Measurements from ENCODE around the gene RYK. TPM values are rescaled to one million over a fixed set of nuclear protein-coding genes. Genes with fewer than 3 reads are reported as not detected.

RYK gene
- polyA plus RNA-seq, 1 donor (not counting 4 experiments of a cell fraction or from before 2014, with no cell fraction given), result 82.1 TPM

GRCh38 chr3:134239538-134239937, 11.1 kb downstream of the RYK start:
- H4K20me1 ChIP-seq (ENCODE audit: control insufficient read depth, extremely low read depth, insufficient read depth, low read length), result peaks cover 8% of the 10 kb centered on the region
- H3K36me3 ChIP-seq (ENCODE audit: control insufficient read depth in 2 of 2, extremely low read depth in 1 of 2, insufficient read depth in 2 of 2, low read length in 2 of 2), result peaks cover 0 to 2% of the 10 kb centered on the region in 2 experiments
- no peak overlapping the region for H3K4me3 ChIP-seq (ENCODE audit: control insufficient read depth in 2 of 3, extremely low read depth in 1 of 3, insufficient read depth in 2 of 3, low read depth in 1 of 3, low read length in 3 of 3)
- peaks cover 93% of the 10 kb centered on the region for H3K79me2 ChIP-seq (ENCODE audit: control insufficient read depth, insufficient read depth, low read length)
- H2AFZ ChIP-seq (ENCODE audit: control insufficient read depth, low read length), result no peak overlapping the region
- FAIRE-seq, result no peak
- TF ChIP-seq EZH2 (IDR thresholded peaks at IDR 0.05; ENCODE audit: low read length), result no peak
- TF ChIP-seq CTCF (optimal IDR thresholded peaks at IDR 0.05 in 1 of 3, IDR thresholded peaks at IDR 0.05 in 1 of 3, conservative IDR thresholded peaks at IDR 0.05 in 1 of 3; ENCODE audit: extremely low read depth in 1 of 3, insufficient read depth in 2 of 3, low read length in 3 of 3), result no peak
- H3K4me2 ChIP-seq (ENCODE audit: control insufficient read depth, extremely low read depth, insufficient read depth, low read depth, low read length), result peak overlapping the region; percentile 29
- H3K27ac ChIP-seq (ENCODE audit: control insufficient read depth, insufficient read depth, low read length), result peak overlapping the region; percentile 27
- H3K9ac ChIP-seq (ENCODE audit: control insufficient read depth, extremely low read depth, insufficient read depth, low read length), result no peak overlapping the region
- H3K27me3 ChIP-seq (ENCODE audit: control insufficient read depth, extremely low read depth, insufficient read depth, low read length), result no peaks in the 10 kb centered on the region
- no peak for DNase-seq (ENCODE audit: low read depth, low spot score)
- H3K4me1 ChIP-seq (ENCODE audit: control insufficient read depth, extremely low read depth, insufficient read depth, low read length), result peaks cover 56% of the 10 kb centered on the region
- H3K9me1 ChIP-seq (ENCODE audit: control insufficient read depth, extremely low read depth, insufficient read depth, low read length), result no peaks in the 10 kb centered on the region
- dilution Hi-C loops (cut with MboI; ENCODE audit: extremely low pct_ligation_motif_present, low sequenced_read_pairs), result no loop called here
- H3K9me3 ChIP-seq (ENCODE audit: control insufficient read depth, low read depth, low read length), result no peaks in the 10 kb centered on the region

GRCh38 chr3:134237454-134238145, 13.1 kb downstream of the RYK start:
- DNase-seq (ENCODE audit: low read depth, low spot score), result no peak
- H3K4me2 ChIP-seq (ENCODE audit: control insufficient read depth, extremely low read depth, insufficient read depth, low read depth, low read length), result no peak overlapping the region
- peaks cover 38% of the 10 kb centered on the region for H3K4me1 ChIP-seq (ENCODE audit: control insufficient read depth, extremely low read depth, insufficient read depth, low read length)
- dilution Hi-C loops (cut with MboI; ENCODE audit: extremely low pct_ligation_motif_present, low sequenced_read_pairs), result no loop called here
- H3K79me2 ChIP-seq (ENCODE audit: control insufficient read depth, insufficient read depth, low read length), result peaks cover 94% of the 10 kb centered on the region
- no peak overlapping the region for H2AFZ ChIP-seq (ENCODE audit: control insufficient read depth, low read length)
- no peaks in the 10 kb centered on the region for H3K27me3 ChIP-seq (ENCODE audit: control insufficient read depth, extremely low read depth, insufficient read depth, low read length)
- no peak overlapping the region for H3K9ac ChIP-seq (ENCODE audit: control insufficient read depth, extremely low read depth, insufficient read depth, low read length)
- no peaks in the 10 kb centered on the region for H3K9me3 ChIP-seq (ENCODE audit: control insufficient read depth, low read depth, low read length)
- no peaks in the 10 kb centered on the region for H3K9me1 ChIP-seq (ENCODE audit: control insufficient read depth, extremely low read depth, insufficient read depth, low read length)
- peaks cover 0 to 2% of the 10 kb centered on the region in 2 experiments for H3K36me3 ChIP-seq (ENCODE audit: control insufficient read depth in 2 of 2, extremely low read depth in 1 of 2, insufficient read depth in 2 of 2, low read length in 2 of 2)
- no peak for TF ChIP-seq CTCF (optimal IDR thresholded peaks at IDR 0.05 in 1 of 3, IDR thresholded peaks at IDR 0.05 in 1 of 3, conservative IDR thresholded peaks at IDR 0.05 in 1 of 3; ENCODE audit: extremely low read depth in 1 of 3, insufficient read depth in 2 of 3, low read length in 3 of 3)
- no peak for TF ChIP-seq EZH2 (IDR thresholded peaks at IDR 0.05; ENCODE audit: low read length)
- H3K27ac ChIP-seq (ENCODE audit: control insufficient read depth, insufficient read depth, low read length), result no peak overlapping the region
- H3K4me3 ChIP-seq (ENCODE audit: control insufficient read depth in 2 of 3, extremely low read depth in 1 of 3, insufficient read depth in 2 of 3, low read depth in 1 of 3, low read length in 3 of 3), result no peak overlapping the region
- FAIRE-seq, result no peak
- H4K20me1 ChIP-seq (ENCODE audit: control insufficient read depth, extremely low read depth, insufficient read depth, low read length), result peaks cover 8% of the 10 kb centered on the region
